Body of pancreas (tissue), 4 donors: Measurements from ENCODE around the gene CYFIP2.

Experiments used
- POLR2A ChIP-seq, 3 donors: fragments of 450-650 bp; IDR thresholded peaks; one replicate each; pipeline ENCODE4 v1.6.1; 2016; ENCODE audit warnings: antibody characterized with exemption in 3 of 3, mild to moderate bottlenecking in 2 of 3
- TF ChIP-seq, protein P1 (sequence below), 7 experiments: fragments of 450-650 bp in 4 of 7; fragments of 200-600 bp in 3 of 7; sonication (generic) in 3 of 7; IDR thresholded peaks; one replicate each; pipeline ENCODE4 v1.5.1; 2016 to 2019; ENCODE audit warnings: antibody characterized with exemption in 7 of 7

GRCh38 chr5:157345067-157345466 lies 79.1 kb downstream of the CYFIP2 start:
- no peak for TF ChIP-seq POLR2A (IDR thresholded peaks at IDR 0.05)
- TF ChIP-seq, protein P1, sequence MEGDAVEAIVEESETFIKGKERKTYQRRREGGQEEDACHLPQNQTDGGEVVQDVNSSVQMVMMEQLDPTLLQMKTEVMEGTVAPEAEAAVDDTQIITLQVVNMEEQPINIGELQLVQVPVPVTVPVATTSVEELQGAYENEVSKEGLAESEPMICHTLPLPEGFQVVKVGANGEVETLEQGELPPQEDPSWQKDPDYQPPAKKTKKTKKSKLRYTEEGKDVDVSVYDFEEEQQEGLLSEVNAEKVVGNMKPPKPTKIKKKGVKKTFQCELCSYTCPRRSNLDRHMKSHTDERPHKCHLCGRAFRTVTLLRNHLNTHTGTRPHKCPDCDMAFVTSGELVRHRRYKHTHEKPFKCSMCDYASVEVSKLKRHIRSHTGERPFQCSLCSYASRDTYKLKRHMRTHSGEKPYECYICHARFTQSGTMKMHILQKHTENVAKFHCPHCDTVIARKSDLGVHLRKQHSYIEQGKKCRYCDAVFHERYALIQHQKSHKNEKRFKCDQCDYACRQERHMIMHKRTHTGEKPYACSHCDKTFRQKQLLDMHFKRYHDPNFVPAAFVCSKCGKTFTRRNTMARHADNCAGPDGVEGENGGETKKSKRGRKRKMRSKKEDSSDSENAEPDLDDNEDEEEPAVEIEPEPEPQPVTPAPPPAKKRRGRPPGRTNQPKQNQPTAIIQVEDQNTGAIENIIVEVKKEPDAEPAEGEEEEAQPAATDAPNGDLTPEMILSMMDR (IDR thresholded peaks at IDR 0.05), result no peak
